Gastroesophageal sphincter (tissue), 4 donors: ENCODE data around the gene IQCM. TPM values are rescaled to one million over a fixed set of nuclear protein-coding genes. Genes with fewer than 3 reads are reported as not detected.
"Not testable (repeated sequence)": the region's sequence is repeated elsewhere in the genome, so short reads cannot be mapped to it uniquely, and the experiment has no call there.

ENCODE experiments used
- ATAC-seq: fragments of 150-250 bp; one replicate; pipeline ENCODE4 v1.9.1; 2016; ENCODE audit warnings: mild to moderate bottlenecking, moderate library complexity
- H3K27ac ChIP-seq, 4 donors: fragments of 200-600 bp; sonication (generic) in 3 of 4; 1 replicate in 3 of 4; 2 replicates in 1 of 4; pipeline ENCODE4 v1.5.1; 2016 to 2019
- H3K27me3 ChIP-seq: fragments of 200-600 bp; sonication (generic); one replicate; pipeline ENCODE4 v1.5.1; 2019
- H3K36me3 ChIP-seq, 2 donors: fragments of 200-600 bp; sonication (generic); one replicate each; pipeline ENCODE4 v1.5.1; 2019; ENCODE audit warnings: control low read depth in 1 of 2
- H3K4me1 ChIP-seq, 3 donors: fragments of 200-600 bp; sonication (generic); 1 replicate in 2 of 3; 2 replicates in 1 of 3; pipeline ENCODE4 v1.5.1; 2016 to 2019; ENCODE audit warnings: control low read depth in 2 of 3
- H3K4me3 ChIP-seq, 2 donors: fragments of 200-600 bp; sonication (generic); one replicate each; pipeline ENCODE4 v1.5.1; 2019; ENCODE audit warnings: mild to moderate bottlenecking in 1 of 2, moderate library complexity in 1 of 2
- H3K9me3 ChIP-seq, 3 donors: fragments of 200-600 bp; sonication (generic); one replicate each; pipeline ENCODE4 v1.5.1; 2017 to 2019; ENCODE audit warnings: control low read depth in 2 of 3
- CTCF ChIP-seq, 4 experiments: fragments of 200-600 bp in 2 of 4; fragments of 450-650 bp in 2 of 4; sonication (generic) in 1 of 4; IDR thresholded peaks; one replicate each; pipeline ENCODE4 v1.5.1; 2017 to 2019; ENCODE audit warnings: antibody characterized with exemption in 4 of 4, mild to moderate bottlenecking in 2 of 4, moderate library complexity in 2 of 4
- EP300 ChIP-seq: sonication (generic); formaldehyde crosslinking; IDR thresholded peaks from one replicate; pipeline ENCODE4 v1.6.1; 2017; ENCODE audit warnings: antibody characterized with exemption, mild to moderate bottlenecking
- POLR2A ChIP-seq, 2 donors: fragments of 450-650 bp; IDR thresholded peaks; one replicate each; pipeline ENCODE4 v1.6.1; 2017; ENCODE audit warnings: antibody characterized with exemption in 2 of 2, mild to moderate bottlenecking in 2 of 2, moderate library complexity in 1 of 2
- POLR2AphosphoS5 ChIP-seq: sonication (generic); formaldehyde crosslinking; IDR thresholded peaks from one replicate; pipeline ENCODE4 v1.6.1; 2017; ENCODE audit warnings: antibody characterized with exemption
- WGBS, 2 donors: methylation state at CpG; one replicate each; pipeline ENCODE4 v1.1.5; 2018; ENCODE audit warnings: low coverage in 1 of 2; 5-methylcytosine and 5-hydroxymethylcytosine counted together
- total RNA-seq, 4 donors: library from RNA; depleted of rRNA; stranded (reverse); fragments of >200 nt; gene quantifications; one replicate each; pipeline ENCODE4 v1.1.0, GENCODE V29; 2016

The IQCM gene
- total RNA-seq, 4 donors from 2014 or later: not detected

- no peaks in the 10 kb centered on the region for H3K9me3 ChIP-seq
- ATAC-seq: no peak
- WGBS, 2 donors: 92 to 100% methylated on average over 1 to 2 of the region's 2 CpGs
- H3K4me1 ChIP-seq: peaks cover 0 to 10% (median 0%) of the 10 kb centered on the region in 3 donors
- no peaks in the 10 kb centered on the region for H3K27me3 ChIP-seq
- no peak for TF ChIP-seq POLR2A (IDR thresholded peaks at IDR 0.05)
- TF ChIP-seq POLR2AphosphoS5: no peak
- TF ChIP-seq EP300: no peak
- no peak for TF ChIP-seq CTCF (IDR thresholded peaks at IDR 0.05)
- no peak overlapping the region for H3K27ac ChIP-seq
- H3K36me3 ChIP-seq: no peaks in the 10 kb centered on the region
- H3K4me3 ChIP-seq: no peak overlapping the region
These were observed 303.9 kb downstream of the IQCM start for GRCh38 chr4:149511558-149512298.

- H3K27me3 ChIP-seq, H3K36me3 ChIP-seq, ATAC-seq, H3K4me3 ChIP-seq, H3K27ac ChIP-seq, H3K4me1 ChIP-seq, H3K9me3 ChIP-seq: not testable (repeated sequence)
- WGBS, 2 donors: 100% methylated on average over 1 of the region's 1 CpG; no CpG with 5 or more reads in 1 of the 2 donors
These were observed 308.3 kb downstream of the IQCM start for GRCh38 chr4:149507309-149507708.

- ATAC-seq: no peak
- no peak for TF ChIP-seq POLR2AphosphoS5
- WGBS, 2 donors: 72 to 85% methylated on average over 2 of the region's 2 CpGs
- Histone ChIP-seq H3K27me3 (no peaks in the 10 kb centered on the region), H3K9me3 (no peaks in the 10 kb centered on the region), H3K36me3 (no peaks in the 10 kb centered on the region), H3K27ac (no peak overlapping the region), H3K4me1 (no peaks in the 10 kb centered on the region), H3K4me3 (no peak overlapping the region)
These were observed 314.8 kb downstream of the IQCM start for GRCh38 chr4:149500806-149501205.

GRCh38 chr4:149499726-149500125 lies 315.9 kb downstream of the IQCM start:
- no peaks in the 10 kb centered on the region for H3K4me1 ChIP-seq
- TF ChIP-seq POLR2AphosphoS5 (no peak), EP300 (no peak), CTCF (IDR thresholded peaks at IDR 0.05) (no peak), POLR2A (IDR thresholded peaks at IDR 0.05) (no peak)
- no peak for ATAC-seq
- H3K27me3 ChIP-seq: no peaks in the 10 kb centered on the region
- 65 to 72% methylated on average over 2 of the region's 2 CpGs for WGBS, 2 donors
- no peaks in the 10 kb centered on the region for H3K36me3 ChIP-seq
- H3K27ac ChIP-seq: no peak overlapping the region
- H3K4me3 ChIP-seq: no peak overlapping the region
- no peaks in the 10 kb centered on the region for H3K9me3 ChIP-seq

- H3K4me3 ChIP-seq: no peak overlapping the region
- TF ChIP-seq CTCF (IDR thresholded peaks at IDR 0.05) (no peak), POLR2A (IDR thresholded peaks at IDR 0.05) (no peak), EP300 (no peak), POLR2AphosphoS5 (no peak)
- no peaks in the 10 kb centered on the region for H3K4me1 ChIP-seq
- H3K9me3 ChIP-seq: no peaks in the 10 kb centered on the region
- no peaks in the 10 kb centered on the region for H3K27me3 ChIP-seq
- 0% methylated on average over 1 of the region's 3 CpGs; no CpG with 5 or more reads in 1 of the 2 donors for WGBS, 2 donors
- no peak for ATAC-seq
- H3K27ac ChIP-seq: no peak overlapping the region
- no peaks in the 10 kb centered on the region for H3K36me3 ChIP-seq
These were observed 317.4 kb downstream of the IQCM start for GRCh38 chr4:149498246-149498645.

GRCh38 chr4:149493492-149493891 lies 322.2 kb downstream of the IQCM start:
- Histone ChIP-seq H3K9me3 (no peaks in the 10 kb centered on the region), H3K27ac (no peak overlapping the region), H3K27me3 (no peaks in the 10 kb centered on the region), H3K4me3 (no peak overlapping the region), H3K36me3 (no peaks in the 10 kb centered on the region), H3K4me1 (no peaks in the 10 kb centered on the region)
- ATAC-seq: no peak
- TF ChIP-seq EP300 (no peak), CTCF (IDR thresholded peaks at IDR 0.05) (no peak), POLR2A (IDR thresholded peaks at IDR 0.05) (no peak), POLR2AphosphoS5 (no peak)
- WGBS, 2 donors: 52% methylated on average over 2 of the region's 2 CpGs; no CpG with 5 or more reads in 1 of the 2 donors
